ENCODE measurements around the gene EIF2AK2.

DNA sequence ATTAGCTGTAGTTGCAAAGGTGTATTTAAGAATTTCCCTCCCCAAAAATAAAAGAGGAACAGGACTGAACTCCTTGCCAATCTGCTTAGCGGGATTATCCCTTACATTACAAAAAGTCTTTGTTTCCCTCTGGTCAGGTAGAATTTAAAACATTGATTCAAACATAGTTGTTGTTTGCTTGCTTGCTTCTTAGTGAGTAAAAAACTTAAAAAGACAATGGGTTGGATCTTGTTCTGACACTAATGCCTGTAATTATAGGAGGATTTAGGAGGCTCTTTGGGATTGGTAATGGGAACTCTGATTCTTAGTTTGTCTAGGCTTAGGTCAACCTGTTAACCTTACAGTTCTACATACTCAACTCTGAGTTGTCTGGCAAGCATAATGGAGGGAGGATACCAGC is 35.8 kb upstream of the EIF2AK2 start:
- TF ChIP-seq CTCF (IDR thresholded peaks at IDR 0.05 in 8 of 11, conservative IDR thresholded peaks at IDR 0.05 in 3 of 11) (no peak), POLR2AphosphoS5 (IDR thresholded peaks at IDR 0.05) (no peak)

Measured in spleen (tissue), 7 donors.